GM21619 (cell line): ENCODE data around the gene CPT1A.

Experiments
- ATAC-seq: cut with Tn5 transposase; IDR thresholded peaks from one replicate; pipeline ENCODE4 v1.9.1; 2021; ENCODE audit not compliant: unreplicated experiment

The CPT1A gene

DNA sequence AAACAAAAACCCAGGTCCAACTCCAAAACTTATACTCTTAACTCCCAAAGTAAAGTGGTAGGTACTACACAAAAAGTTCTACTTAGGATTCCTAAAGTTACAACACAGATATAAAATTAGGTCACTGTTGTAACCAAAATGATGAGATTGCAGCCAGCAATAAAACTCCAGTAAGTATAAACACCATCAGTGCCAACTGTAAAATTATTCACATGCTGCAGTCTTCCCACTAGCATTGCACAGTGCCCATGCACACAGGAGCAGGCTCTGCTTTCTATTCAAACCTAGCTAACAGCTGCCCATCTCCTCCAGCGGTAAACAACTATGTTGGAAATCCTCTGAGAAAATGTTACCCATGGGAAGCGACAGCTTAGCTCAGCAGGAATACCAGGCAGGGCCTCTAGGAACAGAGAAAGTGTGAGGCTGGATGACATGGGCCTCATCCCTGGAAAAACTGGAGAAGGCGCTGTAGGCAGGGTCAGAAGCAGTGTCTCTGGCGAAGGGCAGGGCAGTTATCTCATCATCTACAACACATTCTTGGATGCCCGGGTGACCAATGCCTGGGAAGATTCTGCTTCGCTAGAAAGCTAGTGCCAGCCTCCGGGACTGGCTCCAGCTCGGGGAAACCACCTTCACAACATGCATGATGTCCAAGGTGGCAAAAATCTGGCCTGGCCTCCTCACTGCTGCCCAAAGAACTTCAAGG, 9.1 kb downstream of the CPT1A start:
- ATAC-seq: no peak

DNA sequence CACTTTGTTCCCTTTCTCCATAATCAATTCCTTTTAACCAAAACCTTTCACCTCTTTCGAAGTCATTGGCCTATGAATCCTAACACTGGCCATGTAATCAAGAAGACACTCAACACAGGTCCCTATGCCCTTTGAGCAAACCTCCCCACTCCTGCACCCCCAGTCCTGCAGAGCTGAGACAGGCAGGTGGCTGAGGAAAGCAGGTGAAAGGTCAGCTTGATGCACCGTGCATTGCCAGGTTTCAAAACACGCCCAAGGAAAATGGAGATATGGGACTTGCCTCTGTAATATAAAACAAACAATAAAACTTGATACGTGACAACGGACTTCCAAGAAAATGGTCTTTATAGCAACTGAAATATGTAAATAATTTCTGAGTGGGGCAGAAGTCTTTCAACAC, 10.6 kb downstream of the CPT1A start:
- ATAC-seq: no peak

DNA sequence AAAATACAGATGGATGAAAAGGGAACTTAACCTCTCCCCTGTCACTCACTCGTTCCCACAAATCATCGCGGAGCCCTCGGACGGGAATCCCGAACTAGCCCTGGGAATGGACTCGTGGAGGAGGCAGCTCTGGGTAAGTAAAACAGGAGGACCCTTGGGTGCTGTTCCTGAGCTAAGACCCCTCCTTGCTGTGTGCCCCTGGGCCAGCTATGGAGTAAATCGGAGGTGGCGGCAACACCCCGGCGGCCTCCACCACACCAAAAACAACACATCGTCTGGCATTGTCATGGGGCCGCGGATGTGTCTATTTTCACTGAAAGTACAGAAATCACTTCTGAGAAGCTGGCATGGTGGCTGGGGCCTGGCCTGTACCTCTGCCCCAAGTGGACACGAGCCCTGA, 12.1 kb downstream of the CPT1A start:
- no peak for ATAC-seq

DNA sequence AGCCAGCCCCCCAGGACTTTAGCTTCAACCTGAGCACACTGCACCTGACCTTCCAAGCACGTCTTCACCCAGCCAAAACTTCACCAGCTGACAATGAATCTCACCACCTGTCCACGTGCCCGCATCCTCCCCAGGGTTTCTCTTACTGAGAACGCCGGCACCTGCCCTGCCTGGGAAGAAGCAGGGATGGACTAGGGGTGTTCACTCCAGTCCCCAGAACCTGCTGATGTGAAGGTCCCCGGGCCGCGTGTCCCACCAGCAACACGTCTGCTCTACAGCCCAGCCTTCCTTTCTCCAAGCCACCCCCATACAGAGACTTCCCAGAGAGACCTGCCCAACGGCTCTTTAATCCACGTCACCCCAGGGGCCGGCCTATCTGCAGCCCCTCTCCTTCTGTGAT, 12.8 kb downstream of the CPT1A start:
- ATAC-seq: no peak

DNA sequence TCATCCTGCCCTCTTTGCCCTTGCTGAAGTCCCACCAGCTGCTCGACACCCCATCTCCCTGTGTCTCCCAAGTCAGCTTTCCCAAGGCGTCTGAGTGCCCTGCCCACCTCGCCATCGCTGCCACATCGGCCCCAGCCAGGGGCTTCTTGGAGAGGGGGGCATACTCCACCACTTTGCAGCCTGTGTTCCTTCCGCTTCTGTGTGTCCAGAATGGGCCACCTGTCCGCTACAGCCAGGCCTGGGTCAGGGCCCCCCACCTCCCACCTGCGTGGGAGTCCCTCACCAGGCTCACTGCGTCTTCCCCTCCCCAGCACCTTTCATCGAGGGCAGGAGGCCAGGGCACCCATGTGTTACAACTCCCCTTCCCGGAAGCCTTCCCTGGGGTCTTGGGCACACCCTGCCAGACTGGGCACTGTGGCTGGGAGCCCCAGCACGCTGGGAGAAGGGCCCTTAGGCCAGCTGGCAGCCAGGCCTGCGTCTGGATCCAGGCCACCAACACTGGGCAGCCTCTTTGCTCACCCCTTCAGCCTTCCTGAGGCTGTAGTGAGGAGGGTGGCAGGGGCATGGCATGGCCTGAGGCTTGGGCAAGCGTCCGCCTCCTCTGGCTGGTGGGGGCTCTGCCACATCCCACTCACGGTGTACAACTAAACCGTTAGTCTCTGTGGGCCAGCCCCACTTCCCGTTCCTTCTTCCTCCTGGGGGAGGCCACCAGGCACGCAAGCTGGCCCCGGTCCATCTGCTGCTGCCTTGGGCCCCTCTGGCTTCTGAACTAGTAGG, 13.4 kb downstream of the CPT1A start:
- no peak for ATAC-seq

DNA sequence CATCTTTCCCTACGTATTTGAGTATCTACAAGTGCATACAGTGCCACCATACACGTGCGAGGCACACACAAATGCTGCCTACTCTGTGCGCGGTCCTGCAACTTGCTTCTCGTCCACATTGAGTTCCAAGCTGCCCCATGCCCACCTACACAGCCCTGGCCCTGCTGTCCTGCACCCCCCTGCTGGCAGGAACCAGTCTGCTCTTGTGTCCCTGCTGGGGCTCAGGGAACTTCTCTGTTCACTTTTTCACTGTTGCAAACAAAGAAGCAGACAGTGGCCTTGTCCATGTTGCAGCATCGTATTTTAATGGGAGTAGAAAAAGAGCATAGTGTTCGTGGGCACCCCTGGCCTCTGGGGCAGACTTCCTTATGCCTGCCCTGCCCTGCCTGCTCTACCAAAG, 14.0 kb downstream of the CPT1A start:
- no peak for ATAC-seq

DNA sequence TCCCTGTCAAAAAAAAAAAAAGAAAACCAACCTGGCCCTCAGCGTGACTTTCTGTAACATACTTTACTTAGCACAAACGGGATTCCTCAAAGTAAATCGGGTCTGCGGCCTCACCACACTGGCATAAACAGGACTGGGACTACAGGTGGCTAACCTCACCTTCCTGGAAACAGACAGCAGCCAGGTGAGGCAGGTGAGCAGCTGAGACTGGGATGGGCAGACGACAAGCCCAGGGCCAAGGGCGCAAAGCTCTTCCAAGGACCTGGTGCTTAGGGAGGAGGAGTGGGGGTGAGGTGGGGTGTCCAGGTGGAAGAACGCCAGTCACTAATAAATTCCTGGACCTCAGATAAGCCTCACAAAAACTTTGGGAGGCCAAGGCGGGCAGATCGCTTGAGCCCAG, 15.0 kb downstream of the CPT1A start:
- no peak for ATAC-seq

DNA sequence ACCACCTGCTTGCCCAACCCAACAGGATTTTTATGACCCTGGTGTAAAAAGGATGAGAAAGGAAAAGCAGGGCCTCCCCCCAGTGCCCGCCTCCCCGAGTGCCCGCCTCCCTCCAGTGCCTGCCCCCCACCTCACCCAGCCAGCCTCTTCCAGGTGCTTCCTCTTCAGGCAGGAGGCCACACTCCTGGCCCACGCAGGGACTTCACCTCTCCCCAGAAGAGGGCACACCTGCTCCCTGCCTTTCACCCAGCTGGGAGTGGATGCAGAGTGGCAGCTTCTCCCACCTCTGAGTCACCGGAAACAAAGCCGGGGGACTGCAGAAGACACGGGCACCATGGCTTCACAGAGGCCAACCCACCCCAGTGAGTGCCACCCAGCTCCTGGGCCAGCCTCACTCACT, 16.1 kb downstream of the CPT1A start:
- ATAC-seq: no peak

- no peak for ATAC-seq
Measured at GRCh38 chr11:68822546-68822945, 19.2 kb downstream of the CPT1A start.

- no peak for ATAC-seq
Measured at GRCh38 chr11:68821670-68822069, 20.0 kb downstream of the CPT1A start.

GRCh38 chr11:68819362-68819761, 22.4 kb downstream of the CPT1A start:
- ATAC-seq: no peak

GRCh38 chr11:68818181-68818580, 23.5 kb downstream of the CPT1A start:
- ATAC-seq: no peak

- ATAC-seq: no peak
Measured at GRCh38 chr11:68817554-68817953, 24.2 kb downstream of the CPT1A start.

GRCh38 chr11:68816917-68817419, 24.7 kb downstream of the CPT1A start:
- ATAC-seq: no peak

GRCh38 chr11:68816251-68816776, 25.4 kb downstream of the CPT1A start:
- no peak for ATAC-seq

- no peak for ATAC-seq
Measured at GRCh38 chr11:68813773-68814172, 27.9 kb downstream of the CPT1A start.

GRCh38 chr11:68812526-68812925, 29.2 kb downstream of the CPT1A start:
- no peak for ATAC-seq

- no peak for ATAC-seq
Measured at GRCh38 chr11:68810164-68810563, 31.6 kb downstream of the CPT1A start.

- no peak for ATAC-seq
Measured at GRCh38 chr11:68809506-68809905, 32.2 kb downstream of the CPT1A start.

- ATAC-seq: no peak
Measured at GRCh38 chr11:68808787-68809186, 32.9 kb downstream of the CPT1A start.

DNA sequence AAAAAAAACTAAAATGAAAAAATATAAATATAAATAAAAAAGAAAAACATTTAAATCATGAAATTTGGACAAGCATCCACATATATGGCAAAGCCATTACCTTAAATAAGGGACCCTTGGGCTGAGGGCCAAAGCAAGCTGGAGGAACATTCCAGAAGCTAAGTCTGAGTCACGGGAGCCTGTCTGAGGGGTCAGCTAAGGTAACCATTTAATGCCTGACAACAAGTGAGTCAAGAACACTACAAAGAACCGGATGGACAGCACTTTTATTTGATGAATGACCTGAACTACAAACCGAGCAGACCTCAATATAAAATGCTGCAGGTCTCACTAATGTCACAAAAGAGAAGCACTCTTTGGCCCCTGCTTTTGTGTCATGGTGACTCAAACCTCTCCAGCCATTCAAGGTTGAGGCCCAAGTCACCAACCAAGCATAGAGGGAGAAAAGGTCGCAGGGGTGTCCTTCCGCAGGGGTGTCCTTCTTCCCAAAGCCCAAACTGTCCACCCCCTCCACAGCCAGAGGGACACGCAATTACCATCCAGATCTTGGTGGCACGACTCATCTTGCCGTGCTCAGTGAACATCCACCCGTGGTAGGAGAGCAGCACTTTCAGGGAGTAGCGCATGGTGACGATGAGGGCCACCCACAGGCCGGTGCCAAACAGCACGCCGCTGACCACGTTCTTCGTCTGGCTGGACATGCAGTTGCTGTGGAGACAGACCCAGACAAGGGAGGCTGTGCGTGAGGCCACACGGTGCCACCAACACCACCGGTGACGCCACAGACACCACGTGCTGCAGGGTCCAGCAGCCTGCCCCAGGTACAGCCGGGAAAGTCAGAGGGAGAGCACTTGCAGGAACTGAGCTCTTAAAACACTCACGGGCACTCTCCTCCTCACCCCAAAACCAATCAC, 34.5 kb downstream of the CPT1A start:
- ATAC-seq: no peak
